Ovary (tissue), 3 donors: ENCODE results near the gene NIPBL.

ENCODE experiments used
- POLR2A ChIP-seq: fragments of 450-650 bp; IDR thresholded peaks from one replicate; pipeline ENCODE4 v1.6.1; 2017; ENCODE audit warnings: antibody characterized with exemption, mild to moderate bottlenecking, moderate library complexity
- TF ChIP-seq, protein P1 (sequence below), 3 donors: fragments of 450-650 bp in 2 of 3; fragments of 200-600 bp in 1 of 3; IDR thresholded peaks; one replicate each; pipeline versions ENCODE4 v1.5.1 to v1.8.0; 2016 to 2022; ENCODE audit warnings: antibody characterized with exemption in 3 of 3, mild to moderate bottlenecking in 1 of 3
- donor health status: DM: no; HTN: no; CAD: no.

- TF ChIP-seq, protein P1, sequence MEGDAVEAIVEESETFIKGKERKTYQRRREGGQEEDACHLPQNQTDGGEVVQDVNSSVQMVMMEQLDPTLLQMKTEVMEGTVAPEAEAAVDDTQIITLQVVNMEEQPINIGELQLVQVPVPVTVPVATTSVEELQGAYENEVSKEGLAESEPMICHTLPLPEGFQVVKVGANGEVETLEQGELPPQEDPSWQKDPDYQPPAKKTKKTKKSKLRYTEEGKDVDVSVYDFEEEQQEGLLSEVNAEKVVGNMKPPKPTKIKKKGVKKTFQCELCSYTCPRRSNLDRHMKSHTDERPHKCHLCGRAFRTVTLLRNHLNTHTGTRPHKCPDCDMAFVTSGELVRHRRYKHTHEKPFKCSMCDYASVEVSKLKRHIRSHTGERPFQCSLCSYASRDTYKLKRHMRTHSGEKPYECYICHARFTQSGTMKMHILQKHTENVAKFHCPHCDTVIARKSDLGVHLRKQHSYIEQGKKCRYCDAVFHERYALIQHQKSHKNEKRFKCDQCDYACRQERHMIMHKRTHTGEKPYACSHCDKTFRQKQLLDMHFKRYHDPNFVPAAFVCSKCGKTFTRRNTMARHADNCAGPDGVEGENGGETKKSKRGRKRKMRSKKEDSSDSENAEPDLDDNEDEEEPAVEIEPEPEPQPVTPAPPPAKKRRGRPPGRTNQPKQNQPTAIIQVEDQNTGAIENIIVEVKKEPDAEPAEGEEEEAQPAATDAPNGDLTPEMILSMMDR (IDR thresholded peaks at IDR 0.05), result no peak
- TF ChIP-seq POLR2A, result no peak
These were observed 34.5 kb upstream of the NIPBL start for GRCh38 chr5:36842087-36842486.
